DOHH2 (cell line): ENCODE measurements around the gene PPP1R13B.

Experiments used
- H3F3A ChIP-seq: fragments of 200-600 bp; sonication (generic), shearing (Covaris generic); 2 replicates; pipeline ENCODE4 v1.6.0; 2016; ENCODE audit warnings: antibody characterized with exemption, mild to moderate bottlenecking; ENCODE audit not compliant: control insufficient read depth, insufficient read depth
- H3K27ac ChIP-seq: fragments of 200-600 bp; sonication (generic); 2 replicates; pipeline ENCODE4 v1.5.1; 2014; ENCODE audit warnings: low read depth, mild to moderate bottlenecking, low read length, moderate library complexity
- H3K27me3 ChIP-seq: fragments of 200-600 bp; sonication (generic); 2 replicates; pipeline ENCODE4 v1.6.1; 2014; ENCODE audit warnings: mild to moderate bottlenecking, low read length, mixed read lengths; ENCODE audit not compliant: control insufficient read depth
- H3K36me3 ChIP-seq: fragments of 200-600 bp; sonication (generic); 2 replicates; pipeline ENCODE4 v1.6.1; 2014; ENCODE audit warnings: mild to moderate bottlenecking, low read length, moderate library complexity, mixed read lengths; ENCODE audit not compliant: control insufficient read depth
- H3K4me1 ChIP-seq: fragments of 200-600 bp; sonication (generic); 2 replicates; pipeline ENCODE4 v1.6.1; 2014; ENCODE audit warnings: mild to moderate bottlenecking, low read length, mixed read lengths; ENCODE audit not compliant: control insufficient read depth
- H3K4me2 ChIP-seq: fragments of 200-600 bp; sonication (generic); 2 replicates; pipeline ENCODE4 v1.6.0; 2014; ENCODE audit warnings: mild to moderate bottlenecking, low read length, moderate library complexity
- H3K4me3 ChIP-seq: fragments of 200-600 bp; sonication (generic); 2 replicates; pipeline ENCODE4 v1.5.1; 2014; ENCODE audit warnings: mild to moderate bottlenecking, low read length, mixed read lengths
- H3K79me2 ChIP-seq: fragments of 200-600 bp; sonication (generic); 2 replicates; pipeline ENCODE4 v1.6.1; 2014; ENCODE audit warnings: mild to moderate bottlenecking, low read length, mixed read lengths; ENCODE audit not compliant: control insufficient read depth
- H3K9me2 ChIP-seq: fragments of 200-600 bp; sonication (generic); replicated peaks from 2 replicates; pipeline ENCODE4 v1.6.1; 2014; ENCODE audit warnings: mild to moderate bottlenecking, low read length, mixed read lengths; ENCODE audit not compliant: control insufficient read depth
- H3K9me3 ChIP-seq: fragments of 200-600 bp; sonication (generic); 2 replicates; pipeline ENCODE4 v1.6.1; 2014; ENCODE audit warnings: antibody characterized with exemption, low read length, mixed read lengths; ENCODE audit not compliant: control insufficient read depth, insufficient read depth
- H4K20me1 ChIP-seq: fragments of 200-600 bp; sonication (generic); 2 replicates; pipeline ENCODE4 v1.6.0; 2014; ENCODE audit warnings: low read depth, mild to moderate bottlenecking, antibody characterized with exemption, low read length, moderate library complexity; ENCODE audit not compliant: control insufficient read depth, insufficient read depth
- CTCF ChIP-seq: fragments of 200-600 bp; sonication (generic); IDR thresholded peaks from one replicate; pipeline ENCODE4 v1.5.1; 2014; ENCODE audit warnings: antibody characterized with exemption, mild to moderate bottlenecking, low read depth, low read length; ENCODE audit not compliant: poor library complexity, severe bottlenecking
- EZH2phosphoT487 ChIP-seq: fragments of 200-600 bp; sonication (generic); IDR thresholded peaks from 2 replicates; pipeline ENCODE4 v1.6.1; 2017; ENCODE audit warnings: borderline replicate concordance, mild to moderate bottlenecking, antibody characterized with exemption, low read length, moderate library complexity, mixed read lengths

PPP1R13B gene

GRCh38 chr14:103755060-103755459 lies 92.3 kb downstream of the PPP1R13B start:
- no peaks in the 10 kb centered on the region for H3K36me3 ChIP-seq
- H3K9me2 ChIP-seq = no peaks in the 10 kb centered on the region
- no peaks in the 10 kb centered on the region for H4K20me1 ChIP-seq
- H3F3A ChIP-seq = no peaks in the 10 kb centered on the region
- no peaks in the 10 kb centered on the region for H3K4me1 ChIP-seq
- no peak overlapping the region for H3K27ac ChIP-seq
- no peak overlapping the region for H3K4me3 ChIP-seq
- H3K9me3 ChIP-seq = no peaks in the 10 kb centered on the region
- no peaks in the 10 kb centered on the region for H3K79me2 ChIP-seq
- no peaks in the 10 kb centered on the region for H3K27me3 ChIP-seq
- no peak overlapping the region for H3K4me2 ChIP-seq
- TF ChIP-seq CTCF = no peak
- no peak for TF ChIP-seq EZH2phosphoT487

- H3K27ac ChIP-seq = no peak overlapping the region
- TF ChIP-seq CTCF (no peak), EZH2phosphoT487 (no peak)
- H3K4me2 ChIP-seq = no peak overlapping the region
- H3F3A ChIP-seq = no peaks in the 10 kb centered on the region
- H3K9me2 ChIP-seq = no peaks in the 10 kb centered on the region
- no peak overlapping the region for H3K4me3 ChIP-seq
- no peaks in the 10 kb centered on the region for H3K9me3 ChIP-seq
- no peaks in the 10 kb centered on the region for H3K79me2 ChIP-seq
- no peaks in the 10 kb centered on the region for H4K20me1 ChIP-seq
- peaks cover 2% of the 10 kb centered on the region for H3K4me1 ChIP-seq
- no peaks in the 10 kb centered on the region for H3K36me3 ChIP-seq
- no peaks in the 10 kb centered on the region for H3K27me3 ChIP-seq
These were observed 93.6 kb downstream of the PPP1R13B start for GRCh38 chr14:103753774-103754173.

- Histone ChIP-seq H3K4me1 (peaks cover 12% of the 10 kb centered on the region), H3K9me2 (no peaks in the 10 kb centered on the region), H3K79me2 (no peaks in the 10 kb centered on the region), H3K27ac (no peak overlapping the region), H3K4me2 (no peak overlapping the region), H3K36me3 (no peaks in the 10 kb centered on the region; the same call in 1 of the 2 replicates), H3K9me3 (no peaks in the 10 kb centered on the region), H3K4me3 (no peak overlapping the region), H3K27me3 (no peaks in the 10 kb centered on the region), H3F3A (no peaks in the 10 kb centered on the region), H4K20me1 (no peaks in the 10 kb centered on the region)
- TF ChIP-seq CTCF = no peak
- TF ChIP-seq EZH2phosphoT487 = no peak
These were observed 97.5 kb downstream of the PPP1R13B start for GRCh38 chr14:103749860-103750259.
